ENCODE measurements around the gene RBM22.

Gene RBM22

DNA sequence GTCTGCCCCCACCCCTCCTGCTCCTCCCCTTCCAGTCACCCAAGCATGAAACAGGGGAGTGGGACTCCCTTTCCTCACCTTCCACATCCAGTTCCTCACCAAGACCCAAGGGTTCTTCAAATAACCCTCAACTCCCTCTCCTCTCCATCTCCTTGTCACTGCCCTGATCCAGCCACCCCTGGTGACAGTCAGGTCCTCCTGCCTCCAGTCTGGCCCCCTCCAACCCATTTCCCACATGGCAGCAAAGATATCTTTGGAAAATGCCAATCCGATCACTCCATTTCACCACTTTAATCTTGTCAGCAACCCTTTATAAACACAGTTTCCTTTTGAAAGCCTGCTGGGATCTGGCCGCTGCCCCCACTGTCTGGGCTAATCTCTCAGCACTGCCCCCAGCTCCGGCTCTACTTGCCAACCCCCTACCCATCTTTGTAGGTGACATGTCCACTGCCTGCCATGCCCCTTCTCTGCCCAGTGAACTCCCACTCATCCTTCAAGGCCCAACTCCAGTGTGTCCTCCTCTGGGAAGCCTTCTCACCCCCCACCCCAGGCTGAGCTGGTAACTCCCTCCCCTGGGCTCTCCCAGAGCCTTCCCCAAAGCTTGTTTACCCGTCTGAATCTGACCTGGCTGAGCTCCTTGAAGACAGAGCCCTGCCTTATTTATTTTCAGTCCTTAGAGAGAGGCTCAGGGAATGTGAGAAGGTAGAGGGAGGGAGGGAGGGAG lies 40.6 kb downstream of the RBM22 start:
- TF ChIP-seq, protein P1, sequence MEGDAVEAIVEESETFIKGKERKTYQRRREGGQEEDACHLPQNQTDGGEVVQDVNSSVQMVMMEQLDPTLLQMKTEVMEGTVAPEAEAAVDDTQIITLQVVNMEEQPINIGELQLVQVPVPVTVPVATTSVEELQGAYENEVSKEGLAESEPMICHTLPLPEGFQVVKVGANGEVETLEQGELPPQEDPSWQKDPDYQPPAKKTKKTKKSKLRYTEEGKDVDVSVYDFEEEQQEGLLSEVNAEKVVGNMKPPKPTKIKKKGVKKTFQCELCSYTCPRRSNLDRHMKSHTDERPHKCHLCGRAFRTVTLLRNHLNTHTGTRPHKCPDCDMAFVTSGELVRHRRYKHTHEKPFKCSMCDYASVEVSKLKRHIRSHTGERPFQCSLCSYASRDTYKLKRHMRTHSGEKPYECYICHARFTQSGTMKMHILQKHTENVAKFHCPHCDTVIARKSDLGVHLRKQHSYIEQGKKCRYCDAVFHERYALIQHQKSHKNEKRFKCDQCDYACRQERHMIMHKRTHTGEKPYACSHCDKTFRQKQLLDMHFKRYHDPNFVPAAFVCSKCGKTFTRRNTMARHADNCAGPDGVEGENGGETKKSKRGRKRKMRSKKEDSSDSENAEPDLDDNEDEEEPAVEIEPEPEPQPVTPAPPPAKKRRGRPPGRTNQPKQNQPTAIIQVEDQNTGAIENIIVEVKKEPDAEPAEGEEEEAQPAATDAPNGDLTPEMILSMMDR (IDR thresholded peaks at IDR 0.05) = no peak

DNA sequence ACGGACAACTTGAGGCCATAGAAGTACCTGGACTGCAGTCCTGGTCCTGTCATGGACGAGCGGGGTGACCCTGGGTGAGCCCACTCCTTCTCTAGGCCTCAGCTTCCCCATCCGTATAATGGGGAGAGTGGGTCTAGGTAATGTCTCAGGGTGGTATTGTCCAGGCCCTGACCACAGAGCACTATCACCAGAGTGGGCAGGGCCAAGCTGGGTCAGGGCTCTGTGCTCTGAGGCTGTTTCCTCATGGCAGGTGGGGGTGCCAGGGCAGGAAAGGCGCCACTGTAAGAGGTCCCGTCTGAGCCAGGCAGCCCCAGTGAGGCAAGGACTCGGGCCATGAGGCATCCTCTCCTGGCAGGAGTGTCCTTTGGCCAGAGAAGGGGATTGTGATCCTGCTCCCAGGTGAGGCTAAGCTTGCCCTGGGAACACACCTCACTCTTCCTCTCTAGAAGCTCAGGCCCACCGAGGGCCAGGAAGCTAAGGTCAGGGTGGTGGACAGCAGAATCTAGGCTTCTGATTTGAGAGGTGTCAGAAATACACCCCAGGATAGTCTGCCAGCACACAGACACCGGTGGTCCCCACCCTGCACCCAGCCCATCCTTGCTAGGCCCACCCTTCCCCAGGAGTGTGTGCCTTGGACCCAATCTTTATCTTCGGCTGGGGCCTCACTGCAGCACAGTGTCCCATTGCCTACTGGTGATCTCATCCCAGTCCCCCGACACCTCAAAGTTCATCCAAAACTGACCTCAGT lies 41.3 kb downstream of the RBM22 start:
- TF ChIP-seq, protein P1 (IDR thresholded peaks at IDR 0.05) = no peak

DNA sequence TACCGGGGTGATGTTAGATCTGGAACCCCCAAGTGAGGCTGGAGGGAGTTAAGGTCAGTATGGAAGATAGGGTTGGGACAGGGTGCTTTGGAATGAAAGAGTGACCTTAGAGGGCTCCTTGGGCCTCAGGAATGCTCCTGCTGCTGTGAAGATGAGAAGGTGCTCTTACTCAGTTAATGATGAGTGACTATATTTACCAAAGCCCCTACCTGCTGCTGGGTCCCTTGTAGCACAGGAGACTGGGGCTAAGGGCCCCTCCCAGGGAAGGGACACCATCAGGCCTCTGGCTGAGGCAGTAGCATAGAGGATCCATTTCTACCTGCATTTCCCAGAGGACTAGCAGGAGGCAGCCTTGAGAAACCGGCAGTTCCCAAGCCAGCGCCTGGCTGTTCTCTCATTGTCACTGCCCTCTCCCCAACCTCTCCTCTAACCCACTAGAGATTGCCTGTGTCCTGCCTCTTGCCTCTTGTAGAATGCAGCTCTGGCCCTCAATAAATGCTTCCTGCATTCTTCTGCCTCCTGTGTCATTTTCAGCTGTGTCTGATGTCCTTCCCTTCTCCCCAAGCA lies 42.1 kb downstream of the RBM22 start:
- TF ChIP-seq, protein P1 (IDR thresholded peaks at IDR 0.05) = no peak

DNA sequence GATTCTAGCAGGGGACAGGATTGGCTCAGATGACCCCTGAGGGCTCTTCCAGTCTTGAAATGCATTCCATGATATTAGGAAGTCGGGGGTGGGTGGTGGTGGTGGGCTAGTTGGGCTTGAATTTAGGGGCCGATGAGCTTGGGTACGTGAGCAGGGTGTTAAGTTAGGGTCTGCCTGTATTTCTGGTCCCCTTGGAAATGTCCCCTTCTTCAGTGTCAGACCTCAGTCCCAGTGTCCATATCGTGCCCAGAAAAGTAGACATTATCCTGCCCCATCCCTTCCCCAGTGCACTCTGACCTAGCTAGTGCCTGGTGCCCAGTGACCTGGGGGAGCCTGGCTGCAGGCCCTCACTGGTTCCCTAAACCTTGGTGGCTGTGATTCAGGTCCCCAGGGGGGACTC lies 42.7 kb downstream of the RBM22 start:
- TF ChIP-seq, protein P1 (IDR thresholded peaks at IDR 0.05) = no peak

DNA sequence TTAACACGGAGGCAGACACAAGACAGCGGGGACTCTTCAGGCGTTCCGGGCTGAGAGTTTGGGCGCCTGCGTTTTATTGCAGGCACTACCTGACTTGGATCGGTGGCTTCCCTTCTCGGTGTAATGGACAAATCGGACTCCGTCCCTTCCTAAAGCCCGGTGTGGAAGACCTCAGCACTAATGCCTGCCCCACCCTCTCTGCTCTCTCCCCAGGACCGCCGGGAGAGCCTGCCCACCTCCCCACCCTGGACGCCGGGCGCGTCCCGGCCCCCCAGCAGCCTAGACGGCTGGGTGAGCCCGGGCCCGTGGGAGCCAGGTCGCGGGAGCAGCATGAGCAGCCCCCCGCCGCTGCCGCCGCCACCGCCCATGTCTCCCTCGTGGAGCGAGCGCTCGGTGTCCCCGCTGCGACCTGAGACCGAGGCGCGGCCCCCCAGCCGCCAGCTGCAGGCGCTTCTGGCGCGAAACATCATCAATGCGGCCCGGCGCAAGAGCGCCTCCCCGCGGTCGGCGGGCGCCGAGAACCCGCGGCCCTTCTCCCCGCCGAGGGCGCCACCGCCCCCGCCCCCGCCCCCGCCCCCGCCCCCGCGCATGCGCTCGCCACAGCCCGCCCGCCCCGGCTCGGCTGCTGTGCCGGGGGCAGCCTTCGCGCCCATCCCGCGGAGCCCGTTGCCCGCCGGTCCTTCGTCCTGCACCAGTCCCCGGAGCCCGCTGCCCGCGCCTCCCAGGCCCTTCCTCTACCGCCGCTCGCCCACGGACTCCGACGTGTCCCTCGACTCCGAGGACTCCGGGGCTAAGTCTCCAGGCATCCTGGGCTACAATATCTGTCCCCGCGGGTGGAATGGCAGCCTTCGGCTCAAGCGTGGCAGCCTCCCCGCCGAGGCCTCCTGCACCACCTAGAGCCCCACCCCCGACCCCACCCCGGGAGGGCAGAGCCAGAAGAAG lies 44.4 kb downstream of the RBM22 start:
- TF ChIP-seq, protein P1 (IDR thresholded peaks at IDR 0.05) = peak; percentile 73

DNA sequence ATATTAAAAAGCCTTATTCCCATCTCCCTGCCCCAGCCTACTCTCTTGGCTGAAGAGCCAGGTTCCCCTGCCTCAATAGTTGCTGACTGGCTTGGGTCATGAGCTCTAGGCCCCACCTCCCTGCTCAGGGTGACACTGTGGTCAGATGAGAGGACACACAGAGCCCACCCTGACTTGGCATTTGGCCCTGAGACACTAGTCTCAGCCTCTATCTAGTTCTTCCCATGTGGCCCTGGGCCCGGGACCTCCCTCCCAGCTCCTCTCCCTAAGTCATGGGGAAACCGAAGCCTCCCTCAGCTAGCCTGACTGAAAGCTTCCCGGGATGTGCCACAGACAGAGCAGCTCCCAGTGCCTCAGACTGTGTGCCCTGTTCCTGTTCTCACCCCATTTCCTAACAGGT lies 45.6 kb downstream of the RBM22 start:
- TF ChIP-seq, protein P1 (IDR thresholded peaks at IDR 0.05) = no peak

Measured in LNCAP (cell line).